Fibroblast of skin of left biceps (primary cell): ENCODE results near the gene FASTKD3.
"Not testable (repeated sequence)": the region's sequence is repeated elsewhere in the genome, so short reads cannot be mapped to it uniquely, and the experiment has no call there.

Source experiments
- DNase-seq, 2 experiments: peaks; one replicate each; pipeline ENCODE4 v3.0.0-alpha.2; 2013; ENCODE audit warnings: low read depth in 2 of 2

The FASTKD3 gene

GRCh38 chr5:7868773-7869473, at the start of gene FASTKD3, which contains the start of gene MTRR:
Gene FASTKD3, minus strand, starts transcription at chr5:7869031. Its CDS starts 948 bp downstream, at chr5:7868083.
Gene MTRR, plus strand, starts transcription at chr5:7869148. Its CDS starts 1,647 bp downstream, at chr5:7870795.
- peak; percentile 72 to 74 for DNase-seq

GRCh38 chr5:7917130-7918123, 48.6 kb upstream of the FASTKD3 start:
- DNase-seq, result no peak

GRCh38 chr5:7916171-7916804, 47.5 kb upstream of the FASTKD3 start:
- DNase-seq, result no peak

GRCh38 chr5:7911429-7911771, 42.6 kb upstream of the FASTKD3 start:
- DNase-seq, result not testable (repeated sequence)

- no peak for DNase-seq
Measured at GRCh38 chr5:7910738-7911428, 42.1 kb upstream of the FASTKD3 start.

GRCh38 chr5:7908317-7908716, 39.5 kb upstream of the FASTKD3 start:
- DNase-seq, result no peak

- DNase-seq, result no peak
Measured at GRCh38 chr5:7907612-7908011, 38.8 kb upstream of the FASTKD3 start.

- DNase-seq, result peak in 1 of 2 experiments; percentile 33
Measured at GRCh38 chr5:7904170-7904569, 35.3 kb upstream of the FASTKD3 start.

GRCh38 chr5:7902666-7903625, 34.1 kb upstream of the FASTKD3 start:
- DNase-seq, result no peak

- peak; percentile 22 to 28 for DNase-seq
Measured at GRCh38 chr5:7902201-7902600, 33.4 kb upstream of the FASTKD3 start.

- no peak for DNase-seq
Measured at GRCh38 chr5:7897014-7897600, 28.3 kb upstream of the FASTKD3 start.

GRCh38 chr5:7894860-7895259, 26.0 kb upstream of the FASTKD3 start:
- DNase-seq, result no peak

- DNase-seq, result no peak
Measured at GRCh38 chr5:7894439-7894838, 25.6 kb upstream of the FASTKD3 start.

- DNase-seq, result no peak
Measured at GRCh38 chr5:7888901-7889300, 20.1 kb upstream of the FASTKD3 start.

GRCh38 chr5:7886849-7887475, 18.1 kb upstream of the FASTKD3 start:
- DNase-seq, result peak; percentile 28 to 31

- no peak for DNase-seq
Measured at GRCh38 chr5:7884491-7885267, 15.8 kb upstream of the FASTKD3 start.

GRCh38 chr5:7882926-7883325, 14.1 kb upstream of the FASTKD3 start:
- DNase-seq, result no peak

GRCh38 chr5:7881816-7882215, 13.0 kb upstream of the FASTKD3 start:
- no peak for DNase-seq

- DNase-seq, result no peak
Measured at GRCh38 chr5:7881091-7881490, 12.3 kb upstream of the FASTKD3 start.
